EL (cell line): ENCODE measurements around the gene IPCEF1.
A peak's percentile ranks its signal among the peaks of the same experiment; 100 is the strongest.
"Not testable (repeated sequence)": the region's sequence is repeated elsewhere in the genome, so short reads cannot be mapped to it uniquely, and the experiment has no call there.

Experiments used
- DNase-seq: peaks from one replicate; pipeline ENCODE4 v3.0.0-alpha.2; 2016

The IPCEF1 gene

GRCh38 chr6:154370545-154370944 is 13.9 kb upstream of the IPCEF1 start:
- peak; percentile 55 for DNase-seq

- DNase-seq: no peak
Measured at GRCh38 chr6:154367839-154368695, 11.5 kb upstream of the IPCEF1 start.

- DNase-seq: no peak
Measured at GRCh38 chr6:154367336-154367735, 10.7 kb upstream of the IPCEF1 start.

- DNase-seq: no peak
Measured at GRCh38 chr6:154363821-154364220, 7.2 kb upstream of the IPCEF1 start.

GRCh38 chr6:154361476-154361875 is 4.9 kb upstream of the IPCEF1 start:
- DNase-seq: no peak

- DNase-seq: no peak
Measured at GRCh38 chr6:154360476-154360875, 3.9 kb upstream of the IPCEF1 start.

- DNase-seq: no peak
Measured at GRCh38 chr6:154359679-154360078, 3.1 kb upstream of the IPCEF1 start.

GRCh38 chr6:154359161-154359574 is 2.6 kb upstream of the IPCEF1 start:
- no peak for DNase-seq

GRCh38 chr6:154358019-154358545 is 1.5 kb upstream of the IPCEF1 start:
- DNase-seq: no peak

- DNase-seq: no peak
Measured at GRCh38 chr6:154356113-154356512, 490 bp downstream of the IPCEF1 start.

GRCh38 chr6:154354265-154354777 is 2.3 kb downstream of the IPCEF1 start:
- no peak for DNase-seq

GRCh38 chr6:154353626-154354025 is 3.0 kb downstream of the IPCEF1 start:
- no peak for DNase-seq

GRCh38 chr6:154352898-154353585 is 3.6 kb downstream of the IPCEF1 start:
- DNase-seq: no peak

- DNase-seq: peak; percentile 22
Measured at GRCh38 chr6:154350293-154350692, 6.3 kb downstream of the IPCEF1 start.

GRCh38 chr6:154347981-154348380 is 8.6 kb downstream of the IPCEF1 start:
- peak; percentile 12 for DNase-seq

- no peak for DNase-seq
Measured at GRCh38 chr6:154345811-154346210, 10.8 kb downstream of the IPCEF1 start.

GRCh38 chr6:154343473-154344308 is 12.9 kb downstream of the IPCEF1 start:
- DNase-seq: peak; percentile 42

- DNase-seq: peak; percentile 78
Measured at GRCh38 chr6:154341871-154342270, 14.7 kb downstream of the IPCEF1 start.

GRCh38 chr6:154341336-154341735 is 15.3 kb downstream of the IPCEF1 start:
- peak; percentile 41 for DNase-seq

GRCh38 chr6:154337406-154338005 is 19.1 kb downstream of the IPCEF1 start:
- no peak for DNase-seq

- not testable (repeated sequence) for DNase-seq
Measured at GRCh38 chr6:154334147-154334546, 22.5 kb downstream of the IPCEF1 start.

GRCh38 chr6:154331750-154332149 is 24.9 kb downstream of the IPCEF1 start:
- no peak for DNase-seq
